Esophagus muscularis mucosa (tissue), 3 donors: Measurements from ENCODE around the gene GORASP1.

Experiments
- CTCF ChIP-seq, 3 experiments: fragments of 200-600 bp in 2 of 3; fragments of 450-650 bp in 1 of 3; sonication (generic) in 2 of 3; IDR thresholded peaks; one replicate each; pipeline ENCODE4 v1.5.1; 2017 to 2019; ENCODE audit warnings: antibody characterized with exemption in 3 of 3, mild to moderate bottlenecking in 2 of 3, moderate library complexity in 1 of 3
- POLR2AphosphoS5 ChIP-seq, 2 donors: sonication (generic); formaldehyde crosslinking; IDR thresholded peaks; one replicate each; pipeline ENCODE4 v1.6.1; 2017; ENCODE audit warnings: antibody characterized with exemption in 2 of 2

- TF ChIP-seq POLR2AphosphoS5 (IDR thresholded peaks at IDR 0.05) (no peak), CTCF (IDR thresholded peaks at IDR 0.05) (no peak)
Measured at GRCh38 chr3:39112535-39112934, 5.1 kb upstream of the GORASP1 start.
